Osteocyte (in vitro differentiated cells): Measurements from ENCODE around the gene STXBP2. TPM values are rescaled to one million over a fixed set of nuclear protein-coding genes. Genes with fewer than 3 reads are reported as not detected.

ENCODE experiments used
- DNase-seq: peaks from one replicate; pipeline ENCODE4 v3.0.0; 2021; ENCODE audit warnings: mixed read lengths; ENCODE audit not compliant: unreplicated experiment; ENCODE audit errors: extremely low spot score
- H3K27ac Mint-ChIP-seq: one replicate; pipeline ENCODE4 v1.8.0; 2021; ENCODE audit warnings: mild to moderate bottlenecking, mixed read lengths; ENCODE audit not compliant: unreplicated experiment
- H3K27me3 Mint-ChIP-seq: one replicate; pipeline ENCODE4 v1.8.0; 2021; ENCODE audit warnings: mixed read lengths; ENCODE audit not compliant: unreplicated experiment
- H3K36me3 Mint-ChIP-seq: one replicate; pipeline ENCODE4 v1.8.0; 2021; ENCODE audit warnings: mixed read lengths; ENCODE audit not compliant: unreplicated experiment
- H3K4me1 Mint-ChIP-seq: one replicate; pipeline ENCODE4 v1.8.0; 2021; ENCODE audit warnings: mixed read lengths; ENCODE audit not compliant: unreplicated experiment
- H3K4me3 Mint-ChIP-seq: one replicate; pipeline ENCODE4 v1.8.0; 2021; ENCODE audit warnings: mild to moderate bottlenecking, moderate library complexity, mixed read lengths; ENCODE audit not compliant: unreplicated experiment
- H3K9me3 Mint-ChIP-seq: one replicate; pipeline ENCODE4 v1.8.0; 2021; ENCODE audit warnings: mixed read lengths; ENCODE audit not compliant: unreplicated experiment
- total RNA-seq: library from RNA; stranded (reverse); gene quantifications from 2 replicates; pipeline ENCODE4 v1.2.1, GENCODE V29; 2021
- TF ChIP-seq, protein P1 (sequence below): fragments of 200-600 bp; sonication (generic); IDR thresholded peaks from 2 replicates; pipeline ENCODE4 v1.5.0; 2021; ENCODE audit warnings: antibody characterized with exemption, mild to moderate bottlenecking, moderate library complexity

The STXBP2 gene
- total RNA-seq, 1 donor from 2014 or later = 13.6 TPM

DNA sequence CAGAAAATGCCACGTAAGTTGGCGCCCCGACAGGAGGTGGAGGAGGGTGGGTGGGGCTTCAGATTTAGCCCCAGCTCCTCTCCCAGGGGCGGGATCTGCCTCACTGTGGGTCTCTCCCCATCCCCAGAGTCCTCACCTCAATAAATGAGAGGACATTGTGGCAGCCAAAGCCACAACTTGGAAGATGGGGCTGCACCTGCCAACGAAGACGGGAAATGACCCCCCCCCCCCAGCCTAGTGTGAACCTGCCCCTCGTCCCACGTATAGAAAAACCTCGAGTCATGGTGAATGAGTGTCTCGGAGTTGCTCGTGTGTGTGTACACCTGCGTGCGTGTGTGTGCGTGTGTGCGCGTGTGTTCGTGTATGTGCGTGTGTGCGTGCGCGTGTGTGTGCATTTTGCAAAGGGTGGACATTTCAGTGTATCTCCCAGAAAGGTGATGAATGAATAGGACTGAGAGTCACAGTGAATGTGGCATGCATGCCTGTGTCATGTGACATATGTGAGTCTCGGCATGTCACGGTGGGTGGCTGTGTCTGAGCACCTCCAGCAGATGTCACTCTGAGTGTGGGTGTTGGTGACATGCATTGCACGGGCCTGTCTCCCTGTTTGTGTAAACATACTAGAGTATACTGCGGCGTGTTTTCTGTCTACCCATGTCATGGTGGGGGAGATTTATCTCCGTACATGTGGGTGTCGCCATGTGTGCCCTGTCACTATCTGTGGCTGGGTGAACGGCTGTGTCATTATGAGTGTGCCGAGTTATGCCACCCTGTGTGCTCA, 42.3 kb downstream of the STXBP2 start:
- no peak overlapping the region for H3K4me3 Mint-ChIP-seq
- peaks cover 6% of the 10 kb centered on the region for H3K4me1 Mint-ChIP-seq
- peaks cover 8% of the 10 kb centered on the region for H3K36me3 Mint-ChIP-seq
- H3K27me3 Mint-ChIP-seq = peaks cover 15% of the 10 kb centered on the region
- no peak overlapping the region for H3K27ac Mint-ChIP-seq
- DNase-seq = no peak
- no peaks in the 10 kb centered on the region for H3K9me3 Mint-ChIP-seq
- TF ChIP-seq, protein P1, sequence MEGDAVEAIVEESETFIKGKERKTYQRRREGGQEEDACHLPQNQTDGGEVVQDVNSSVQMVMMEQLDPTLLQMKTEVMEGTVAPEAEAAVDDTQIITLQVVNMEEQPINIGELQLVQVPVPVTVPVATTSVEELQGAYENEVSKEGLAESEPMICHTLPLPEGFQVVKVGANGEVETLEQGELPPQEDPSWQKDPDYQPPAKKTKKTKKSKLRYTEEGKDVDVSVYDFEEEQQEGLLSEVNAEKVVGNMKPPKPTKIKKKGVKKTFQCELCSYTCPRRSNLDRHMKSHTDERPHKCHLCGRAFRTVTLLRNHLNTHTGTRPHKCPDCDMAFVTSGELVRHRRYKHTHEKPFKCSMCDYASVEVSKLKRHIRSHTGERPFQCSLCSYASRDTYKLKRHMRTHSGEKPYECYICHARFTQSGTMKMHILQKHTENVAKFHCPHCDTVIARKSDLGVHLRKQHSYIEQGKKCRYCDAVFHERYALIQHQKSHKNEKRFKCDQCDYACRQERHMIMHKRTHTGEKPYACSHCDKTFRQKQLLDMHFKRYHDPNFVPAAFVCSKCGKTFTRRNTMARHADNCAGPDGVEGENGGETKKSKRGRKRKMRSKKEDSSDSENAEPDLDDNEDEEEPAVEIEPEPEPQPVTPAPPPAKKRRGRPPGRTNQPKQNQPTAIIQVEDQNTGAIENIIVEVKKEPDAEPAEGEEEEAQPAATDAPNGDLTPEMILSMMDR = no peak

DNA sequence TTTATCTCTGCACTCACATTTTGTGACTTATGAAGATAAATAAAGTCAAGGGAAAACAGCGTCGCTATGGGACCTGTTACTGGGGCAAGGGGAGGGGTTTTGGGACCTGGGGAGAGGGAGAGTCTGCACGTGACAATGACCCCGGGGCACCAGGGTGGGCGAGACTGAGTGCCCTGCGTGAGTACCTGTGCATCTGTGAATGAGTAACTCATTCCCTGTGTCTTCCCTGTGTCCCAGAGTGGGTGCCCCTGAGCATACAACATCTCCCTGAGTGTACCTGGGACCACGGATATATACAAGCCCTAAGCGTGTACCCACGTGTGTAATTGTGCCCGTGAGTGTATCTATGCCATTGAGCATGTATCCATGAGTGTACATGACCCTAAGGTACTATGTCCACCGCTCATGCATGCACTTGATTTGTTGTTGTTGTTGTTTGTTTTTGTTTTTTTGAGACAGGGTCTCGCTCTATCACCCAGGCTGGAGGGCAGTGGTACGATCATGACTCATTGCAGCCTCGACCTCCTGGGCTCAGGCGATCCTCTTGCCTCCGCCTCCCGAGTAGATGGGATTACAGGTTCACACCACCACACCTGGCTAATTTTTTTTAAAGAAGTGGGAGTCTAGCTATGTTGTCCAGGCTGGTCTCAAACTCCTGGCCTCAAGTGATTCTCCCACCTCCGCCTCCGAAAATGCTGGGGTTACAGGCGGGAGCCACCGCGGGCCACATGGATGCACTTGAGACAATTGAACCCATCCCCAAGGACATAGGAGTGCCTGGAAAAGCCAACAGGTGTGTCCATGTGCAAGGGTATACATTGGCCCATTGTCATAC, 43.1 kb downstream of the STXBP2 start:
- Mint-ChIP-seq H3K9me3 (no peaks in the 10 kb centered on the region), H3K4me3 (peak overlapping the region; percentile 86), H3K27me3 (peaks cover 15% of the 10 kb centered on the region), H3K36me3 (peaks cover 8% of the 10 kb centered on the region), H3K27ac (no peak overlapping the region), H3K4me1 (peaks cover 6% of the 10 kb centered on the region)
- DNase-seq = no peak
- TF ChIP-seq, protein P1 = no peak

DNA sequence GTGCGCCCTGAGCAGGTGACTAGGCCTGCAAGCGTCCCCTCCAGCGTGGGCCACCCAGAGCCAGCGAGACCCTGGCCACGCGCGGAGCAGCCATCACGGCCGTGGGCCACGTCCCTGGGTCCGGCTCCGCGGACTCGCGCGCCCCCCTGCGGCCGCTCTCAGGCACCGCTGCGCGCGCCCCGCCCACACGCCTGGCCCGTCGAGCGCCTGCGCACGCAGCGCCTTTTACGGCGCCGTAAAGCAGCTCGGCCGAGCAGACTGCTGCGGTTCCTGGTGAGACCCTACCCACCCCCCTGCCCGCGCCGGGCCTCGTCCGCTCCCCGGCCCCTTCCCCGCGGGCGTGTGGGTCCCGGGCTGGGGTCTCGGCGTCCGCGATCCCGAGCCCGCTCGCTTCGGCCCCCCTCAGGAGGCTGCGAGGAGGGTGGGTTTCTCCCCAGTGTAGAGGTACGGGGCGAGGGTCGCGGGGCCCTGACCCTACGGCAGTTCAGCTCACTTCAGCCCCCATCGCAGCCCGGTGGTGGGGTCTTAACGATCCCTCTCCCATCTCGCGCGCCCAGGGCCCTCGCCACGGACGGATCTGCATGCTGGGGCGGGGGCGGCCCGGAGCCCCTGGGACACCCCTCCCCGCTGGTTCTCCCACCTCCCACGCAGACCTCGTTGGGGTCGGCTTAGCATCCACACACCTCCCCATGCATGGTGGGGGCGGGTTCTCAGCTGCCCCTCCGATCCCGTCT, 43.9 kb downstream of the STXBP2 start, which contains the start of gene TRAPPC5:
Gene TRAPPC5, plus strand, starts transcription at position 228 of the 734 bp plus-strand sequence. CDS start 1,421 bp downstream, outside the sequence.
- Mint-ChIP-seq H3K9me3 (no peaks in the 10 kb centered on the region), H3K36me3 (peaks cover 11% of the 10 kb centered on the region), H3K27me3 (peaks cover 15% of the 10 kb centered on the region), H3K4me1 (peaks cover 6% of the 10 kb centered on the region), H3K4me3 (peak within 1 kb of the TSS; percentile 86), H3K27ac (peak within 1 kb of the TSS; percentile 71)
- TF ChIP-seq, protein P1 = peak; percentile 99
- peak; percentile 96 for DNase-seq

DNA sequence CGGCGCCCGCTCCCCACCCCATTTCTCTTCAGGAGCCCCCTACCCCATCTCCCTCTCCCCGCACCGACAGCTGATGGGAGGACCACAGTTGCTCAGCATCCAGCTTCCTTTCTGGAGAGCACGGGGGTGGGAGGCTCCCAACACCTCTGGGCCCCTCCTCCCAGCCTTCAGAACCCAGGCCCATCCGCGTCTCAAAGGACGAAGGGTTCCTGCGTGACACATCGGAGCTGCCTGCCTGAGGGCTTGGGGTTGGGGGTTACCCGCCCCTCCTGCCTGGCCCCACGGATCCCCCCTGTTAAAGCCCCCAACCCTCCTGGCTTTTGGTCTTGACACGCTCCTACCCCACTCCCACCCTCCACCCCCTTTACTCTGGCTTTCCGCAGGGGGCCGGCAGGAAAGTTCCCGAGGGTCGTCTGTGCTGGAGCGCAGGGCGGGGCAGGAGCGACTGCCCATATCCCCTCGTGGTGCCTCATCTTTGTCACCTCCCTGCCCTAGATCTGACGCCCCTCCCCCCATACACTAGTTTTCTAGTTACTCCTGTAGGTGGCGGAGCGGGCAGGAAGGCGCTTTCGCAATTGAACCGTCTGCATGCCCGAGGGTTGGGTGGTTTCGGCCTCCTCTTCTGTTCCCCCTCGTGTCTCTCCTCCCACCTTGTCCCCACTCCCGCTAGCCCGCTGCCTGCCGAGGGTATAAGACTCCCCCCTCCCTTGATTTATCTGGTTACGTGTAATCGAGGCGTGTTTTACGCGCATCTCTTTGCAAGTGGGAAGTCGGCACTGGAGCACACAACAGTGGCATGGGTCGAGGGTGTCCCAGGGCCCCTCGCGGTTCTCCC, 44.6 kb downstream of the STXBP2 start:
- Mint-ChIP-seq H3K27ac (peak overlapping the region; percentile 71), H3K4me3 (peak overlapping the region; percentile 86), H3K9me3 (no peaks in the 10 kb centered on the region), H3K27me3 (peaks cover 12% of the 10 kb centered on the region), H3K36me3 (peaks cover 11% of the 10 kb centered on the region), H3K4me1 (peaks cover 6% of the 10 kb centered on the region)
- no peak for DNase-seq
- TF ChIP-seq, protein P1 = peak; percentile 51
